GM18502 (cell line): ENCODE data around the gene TRPC4AP.
A peak's percentile ranks its signal among the peaks of the same experiment; 100 is the strongest.
"Not testable (repeated sequence)": the region's sequence is repeated elsewhere in the genome, so short reads cannot be mapped to it uniquely, and the experiment has no call there.

ENCODE experiments used
- ATAC-seq: cut with Tn5 transposase; IDR thresholded peaks from one replicate; pipeline ENCODE4 v1.9.1; 2021; ENCODE audit warnings: mild to moderate bottlenecking; ENCODE audit not compliant: unreplicated experiment, poor library complexity

Gene TRPC4AP

DNA sequence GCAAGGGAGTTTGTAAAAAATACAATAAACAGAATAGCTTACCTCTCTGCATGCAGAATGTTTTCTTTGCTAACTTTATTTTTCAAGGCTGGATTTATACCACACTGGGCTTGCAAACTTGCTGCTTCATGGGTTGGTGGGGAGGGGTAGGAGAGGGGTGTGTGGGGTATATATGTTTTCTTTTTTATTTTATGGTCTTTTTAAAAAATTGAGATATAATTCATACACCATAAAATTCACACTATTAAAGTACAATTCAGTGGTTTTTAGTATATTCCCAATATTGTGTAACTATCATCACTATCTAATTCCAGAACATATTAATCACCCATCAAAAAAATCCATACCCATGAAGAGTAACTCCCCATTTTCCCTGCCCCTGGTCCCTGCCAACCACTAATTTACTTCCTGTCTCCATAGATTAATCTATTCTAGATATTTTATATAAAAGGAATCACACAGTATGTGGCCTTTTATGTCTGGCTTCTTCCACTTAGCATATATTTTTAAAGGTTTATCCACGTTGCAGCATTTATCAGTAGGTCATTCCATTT, 14.3 kb upstream of the TRPC4AP start:
- ATAC-seq = no peak

GRCh38 chr20:35104685-35105295, 12.2 kb upstream of the TRPC4AP start:
- ATAC-seq = no peak

DNA sequence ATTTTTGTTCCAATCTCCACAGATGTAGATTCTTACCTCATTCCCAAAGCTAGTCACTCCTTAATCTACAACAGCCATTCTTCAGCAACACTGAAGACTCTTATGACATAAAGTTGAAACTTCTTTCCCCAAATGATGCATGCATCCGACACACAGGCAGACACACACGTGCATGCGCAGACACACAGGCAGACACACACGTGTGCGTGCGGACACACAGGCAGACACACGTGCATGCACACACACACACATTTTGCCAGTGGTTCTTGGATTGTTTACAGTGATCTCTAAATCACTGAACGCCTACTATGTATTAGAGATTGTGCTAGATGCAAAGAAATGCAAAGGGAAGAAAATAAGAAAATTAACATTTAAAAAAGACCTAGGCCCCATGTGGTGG, 9.0 kb upstream of the TRPC4AP start:
- ATAC-seq = no peak

DNA sequence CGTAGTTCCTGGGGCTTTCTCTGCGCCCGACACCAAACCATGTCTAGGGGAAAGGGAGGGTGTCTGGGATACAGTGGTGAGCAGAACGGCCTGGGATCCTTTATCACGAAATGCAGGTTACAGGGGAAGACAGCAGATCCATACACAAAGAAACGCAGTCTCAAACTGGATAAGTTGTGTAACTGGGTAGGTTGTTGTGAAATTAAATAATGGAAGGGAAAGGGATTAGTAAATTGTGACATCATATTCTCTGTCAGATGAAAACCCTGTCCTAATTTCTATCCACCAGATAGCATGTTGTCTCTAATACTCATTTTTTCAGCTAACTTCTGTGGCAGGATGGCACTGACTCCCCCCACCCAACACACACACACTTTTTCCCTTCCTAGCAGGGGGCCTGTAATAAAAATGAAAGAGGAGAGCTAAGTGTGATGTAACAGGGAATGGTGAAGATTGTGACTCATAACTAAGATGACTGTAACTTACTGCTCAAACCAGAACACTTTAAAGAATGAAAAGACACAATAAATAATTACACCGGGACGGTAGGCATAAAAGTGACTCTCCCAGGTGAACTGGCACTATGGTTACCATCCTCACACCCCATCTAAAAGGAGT, 769 bp upstream of the TRPC4AP start:
- ATAC-seq = no peak

DNA sequence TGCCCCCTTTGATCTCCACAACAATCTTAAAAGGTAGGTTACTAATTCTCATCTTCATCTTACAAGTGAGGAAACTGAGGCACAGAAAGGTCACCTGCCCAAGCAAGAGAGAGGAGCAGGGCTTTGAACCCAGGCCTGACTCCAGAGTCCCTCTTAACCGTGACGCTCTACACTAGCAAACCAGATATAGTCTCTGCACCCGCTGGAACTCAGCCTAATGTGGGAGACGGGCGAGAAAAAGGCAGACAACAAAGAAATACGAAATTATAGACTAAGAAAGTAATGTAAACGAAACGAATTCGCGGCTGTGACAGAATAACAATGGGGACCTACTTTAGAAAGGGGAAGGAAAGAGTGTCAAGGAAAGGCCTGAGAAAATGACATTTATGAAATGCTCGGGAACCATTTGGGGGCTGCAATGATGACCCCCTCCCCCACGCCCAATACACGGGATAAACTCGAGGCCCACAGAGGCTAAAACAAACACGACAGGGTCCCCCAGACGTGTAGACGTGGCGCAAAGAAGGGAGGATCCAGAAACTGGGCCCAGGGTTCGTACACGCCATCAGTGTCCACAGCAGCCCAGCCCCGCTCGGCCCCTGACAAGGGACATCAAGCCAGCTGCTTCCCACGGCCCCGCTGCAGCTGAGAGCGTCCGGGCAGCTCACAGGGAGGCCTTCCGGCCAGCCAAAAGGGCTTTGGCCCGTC, 637 bp downstream of the TRPC4AP start:
- peak; percentile 26 for ATAC-seq

DNA sequence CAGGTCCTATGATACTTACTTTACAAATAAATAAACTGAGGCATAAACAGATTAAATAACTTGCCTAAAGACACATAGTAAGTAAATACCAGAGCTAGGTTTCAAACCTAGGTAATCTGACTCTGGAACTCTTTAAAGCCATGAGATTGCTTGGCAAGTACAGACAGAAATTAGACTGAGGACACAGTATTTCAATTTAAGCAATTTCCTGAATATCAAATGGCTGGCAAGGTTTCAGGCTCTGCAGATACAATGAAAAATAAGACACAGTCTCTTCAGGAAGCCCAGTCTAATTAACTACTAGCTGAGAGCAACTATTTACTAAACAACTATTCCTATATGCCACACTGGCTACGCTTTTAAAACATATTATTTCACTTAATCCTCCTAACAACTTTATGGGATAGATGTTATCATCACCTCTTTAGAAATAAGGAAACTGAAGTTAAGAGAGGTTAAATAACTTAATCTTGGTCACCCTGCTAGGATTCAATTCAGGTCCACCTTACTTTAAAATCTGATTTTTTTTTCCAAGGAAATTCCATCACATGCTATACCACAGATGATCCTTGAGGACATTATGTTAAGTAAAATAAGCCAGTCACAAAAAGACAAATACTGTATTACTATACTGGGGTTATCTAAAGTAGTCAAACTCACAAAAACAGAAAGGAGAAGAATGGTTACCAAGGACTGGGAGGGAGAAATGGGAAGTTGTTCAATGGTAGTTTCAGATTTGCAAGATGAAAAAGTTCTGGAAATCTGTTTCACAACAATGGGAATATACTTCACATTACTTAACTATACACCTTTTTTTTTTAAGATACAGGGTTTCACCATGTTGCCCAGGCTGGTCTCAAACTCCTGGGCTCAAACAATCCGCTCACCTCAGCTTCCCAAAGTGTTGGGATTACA, 4.1 kb downstream of the TRPC4AP start:
- ATAC-seq = no peak

DNA sequence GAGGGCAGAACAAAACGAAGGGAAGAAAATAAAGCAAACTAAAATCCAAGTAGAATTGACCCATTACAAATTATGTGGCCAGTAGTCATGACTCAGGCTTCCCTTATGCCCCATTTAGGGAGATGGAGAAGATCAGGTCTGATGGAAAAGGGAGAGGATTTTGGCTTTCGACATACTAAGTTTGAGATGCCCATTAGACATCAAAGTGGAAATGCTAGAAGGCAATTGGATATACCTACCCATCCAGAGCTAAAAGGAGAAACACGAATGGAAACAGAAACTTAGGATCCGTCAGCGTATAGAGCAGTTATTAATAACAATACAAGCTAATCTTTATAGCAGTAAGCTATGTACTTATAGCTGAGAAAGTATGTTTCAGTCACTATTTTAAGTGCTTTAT, 4.8 kb downstream of the TRPC4AP start:
- ATAC-seq = no peak

DNA sequence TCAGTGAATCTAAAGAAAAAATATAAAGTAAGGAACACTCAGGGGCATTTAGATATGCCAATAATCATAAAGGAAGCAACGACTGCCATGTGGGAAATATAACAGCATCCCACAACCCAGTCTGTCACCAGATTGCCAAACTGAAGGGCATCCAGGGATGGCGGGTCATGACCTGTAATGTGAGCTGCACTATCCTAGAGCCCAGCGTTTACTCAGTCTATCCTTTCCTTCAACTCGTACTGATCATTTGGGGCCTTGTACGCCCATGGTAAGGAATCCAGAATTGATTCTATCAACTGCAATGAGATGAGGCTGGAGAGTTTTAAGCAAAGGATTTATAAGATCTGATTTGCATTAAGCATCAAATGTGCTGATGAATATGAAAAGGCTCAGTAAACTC, 5.3 kb downstream of the TRPC4AP start:
- no peak for ATAC-seq

- ATAC-seq = no peak
Measured at GRCh38 chr20:35085477-35086225, 7.0 kb downstream of the TRPC4AP start.

DNA sequence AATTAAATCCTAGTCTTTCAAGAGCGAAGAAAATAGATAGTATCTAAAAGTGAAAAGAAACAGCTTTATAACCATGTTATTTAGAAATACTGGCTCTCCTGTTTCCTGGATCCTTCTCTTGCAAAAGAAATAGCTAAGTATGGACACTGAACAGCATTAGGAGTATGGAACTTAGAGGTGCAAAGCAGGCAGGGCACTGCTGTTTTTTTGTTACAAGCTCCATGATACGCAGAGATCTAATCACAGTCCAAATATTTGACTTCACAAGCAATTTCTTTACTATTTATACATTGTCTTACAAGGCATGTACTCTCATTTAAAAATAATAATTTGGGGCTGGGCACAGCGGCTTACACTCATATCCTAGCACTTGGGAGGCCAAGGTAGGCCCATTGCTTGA, 7.6 kb downstream of the TRPC4AP start:
- no peak for ATAC-seq

DNA sequence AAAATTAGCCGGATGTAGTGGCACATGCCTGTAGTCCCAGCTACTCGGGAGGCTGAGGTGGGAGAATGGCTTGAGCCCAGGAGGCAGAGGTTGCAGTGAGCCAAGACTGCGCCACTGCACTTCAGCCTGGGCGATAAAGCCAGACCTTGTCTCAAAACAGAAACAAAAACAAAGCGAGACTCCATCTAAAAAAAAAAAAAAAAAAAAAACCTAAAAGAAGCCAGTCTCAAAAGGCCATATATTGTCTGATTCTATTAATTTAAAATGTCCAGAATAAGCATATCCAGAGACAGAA, 12.3 kb downstream of the TRPC4AP start:
- ATAC-seq = not testable (repeated sequence)

DNA sequence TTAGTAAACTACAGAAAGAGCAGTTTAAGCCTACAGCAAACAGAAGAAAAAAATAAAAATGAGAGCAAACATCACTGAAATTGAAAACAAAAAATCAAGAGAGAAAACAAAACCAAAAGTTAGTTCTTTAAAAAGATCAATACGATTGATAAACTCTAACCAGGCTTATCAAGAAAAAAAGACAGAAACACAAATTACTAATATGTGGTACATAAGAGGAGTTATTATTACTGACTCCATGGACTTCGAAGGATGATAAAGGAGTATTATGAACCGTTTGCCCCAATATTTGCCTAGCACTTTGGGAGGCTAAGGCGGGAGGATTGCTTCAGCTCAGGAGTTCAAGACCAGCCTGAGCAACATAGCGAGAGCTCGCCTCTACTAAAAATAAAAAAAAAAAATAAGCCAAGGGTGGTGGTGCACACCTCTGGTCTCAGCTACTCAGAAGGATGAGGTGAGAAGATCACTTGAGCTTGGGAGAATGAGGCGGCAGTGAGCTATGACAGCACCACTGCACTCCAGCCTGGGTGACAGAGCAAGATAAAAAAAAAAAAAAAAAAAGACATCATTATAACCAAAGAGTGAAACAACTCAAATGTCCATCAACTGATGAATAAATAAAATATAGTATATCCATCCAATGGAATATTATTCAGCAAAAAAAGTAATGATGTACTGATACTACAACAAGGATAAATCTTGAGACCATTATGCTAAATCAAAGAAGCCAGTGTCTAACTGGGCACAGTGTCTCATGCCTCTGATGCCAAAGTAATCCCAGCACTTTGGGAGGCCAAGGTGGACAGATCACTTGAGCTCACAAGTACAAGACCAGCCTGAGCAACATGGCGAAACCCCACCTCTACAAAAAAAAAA, 12.9 kb downstream of the TRPC4AP start:
- ATAC-seq = no peak

DNA sequence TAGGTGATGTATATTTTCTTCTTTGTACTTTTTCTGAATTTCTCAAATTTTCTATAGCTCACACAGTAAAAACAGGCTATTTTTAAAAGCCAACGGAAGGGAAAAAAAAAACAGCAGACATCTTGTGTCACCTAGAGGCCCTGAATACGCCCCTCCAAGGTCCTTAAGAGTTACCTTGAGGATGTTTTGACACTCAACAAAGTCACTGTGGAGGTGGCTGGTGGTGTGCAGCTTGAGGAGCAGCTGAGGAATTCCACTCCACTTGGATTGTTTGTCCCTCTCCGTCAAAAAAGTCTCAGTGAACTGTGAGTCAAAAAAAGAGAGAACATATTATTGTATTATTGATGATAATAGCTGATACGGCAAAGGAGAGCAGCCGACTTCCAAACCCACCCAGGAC, 14.7 kb downstream of the TRPC4AP start:
- no peak for ATAC-seq

DNA sequence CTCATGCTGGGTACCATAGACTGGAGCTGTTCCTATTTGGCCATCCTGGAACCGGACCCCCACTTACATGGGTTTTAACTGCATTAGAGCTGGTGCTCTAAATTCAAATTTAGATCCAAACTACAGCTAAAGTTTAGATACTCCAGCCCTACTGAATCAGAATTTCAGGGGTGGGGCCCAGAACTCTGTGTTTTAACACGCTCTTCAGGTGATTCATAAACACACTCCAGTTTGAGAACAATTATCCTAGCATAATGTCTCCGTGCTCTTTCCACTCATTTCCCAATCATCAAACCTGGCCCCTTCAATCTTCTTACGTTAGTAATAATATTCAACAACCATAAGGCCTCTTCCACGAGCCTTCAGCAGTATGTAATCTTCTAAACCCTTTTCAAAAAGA, 15.3 kb downstream of the TRPC4AP start:
- ATAC-seq = no peak

- ATAC-seq = not testable (repeated sequence)
Measured at GRCh38 chr20:35071436-35072153, 21.0 kb downstream of the TRPC4AP start.

GRCh38 chr20:35066194-35066593, 26.4 kb downstream of the TRPC4AP start:
- no peak for ATAC-seq

GRCh38 chr20:35065181-35065580, 27.4 kb downstream of the TRPC4AP start:
- ATAC-seq = no peak

DNA sequence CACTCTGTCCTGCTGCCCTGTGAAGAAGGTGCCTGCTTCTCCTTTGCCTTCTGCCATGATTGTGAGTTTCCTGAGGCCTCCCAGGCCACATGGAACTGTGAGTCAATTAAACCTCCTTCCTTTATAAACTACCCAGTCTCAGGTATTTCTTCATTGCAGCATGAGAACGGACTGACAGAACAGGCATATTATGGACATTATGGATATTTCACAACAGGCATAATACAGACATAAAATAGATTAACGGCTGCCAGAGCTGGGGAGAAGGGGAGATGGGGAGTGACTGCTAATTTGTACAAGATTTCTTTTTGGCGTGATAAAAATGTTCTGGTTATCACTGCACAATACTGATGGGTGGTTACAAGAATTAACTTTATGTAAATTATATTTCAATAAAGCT, 29.4 kb downstream of the TRPC4AP start:
- ATAC-seq = no peak
